ENCODE measurements around the gene INPP1.

GRCh38 chr2:190407662-190408537, 64.5 kb downstream of the INPP1 start, which contains the start of gene MFSD6:
- TF ChIP-seq CTCF (IDR thresholded peaks at IDR 0.05) (no peak), POLR2AphosphoS5 (IDR thresholded peaks at IDR 0.05; ENCODE audit: insufficient read depth in 1 of 2, low read depth in 1 of 2) (no peak), POLR2A (IDR thresholded peaks at IDR 0.05) (no peak)
